Erythroblast (primary cell): Measurements from ENCODE around the gene P2RX5.

ENCODE experiments used
- GATA1 ChIP-seq: IDR thresholded peaks from 2 replicates; pipeline ENCODE4 v1.6.1; 2011; ENCODE audit warnings: low read depth, mild to moderate bottlenecking, control low read depth, low read length, moderate library complexity
- POLR2A ChIP-seq: IDR thresholded peaks from 2 replicates; pipeline ENCODE4 v1.6.1; 2011; ENCODE audit warnings: mild to moderate bottlenecking, low read length

GRCh38 chr17:3639981-3640596 is 55.9 kb downstream of the P2RX5 start:
- TF ChIP-seq POLR2A (peak; percentile 34), GATA1 (no peak)
